Sigmoid colon (tissue), 7 donors: ENCODE results near the gene CRTAC1. TPM values are rescaled to one million over a fixed set of nuclear protein-coding genes. Genes with fewer than 3 reads are reported as not detected.

Experiments
- DNase-seq: peaks from one replicate; pipeline ENCODE4 v3.0.0-alpha.2; 2019
- H3K27ac ChIP-seq, 4 donors: fragments of 200-600 bp; sonication (generic); one replicate each; pipeline ENCODE4 v1.5.1; 2016 to 2019; ENCODE audit warnings: mild to moderate bottlenecking in 1 of 4
- H3K27me3 ChIP-seq, 3 donors: fragments of 200-600 bp; sonication (generic); one replicate each; pipeline ENCODE4 v1.5.1; 2019; ENCODE audit warnings: mild to moderate bottlenecking in 1 of 3
- H3K36me3 ChIP-seq, 4 donors: fragments of 200-600 bp; sonication (generic); one replicate each; pipeline ENCODE4 v1.5.1; 2016 to 2019
- H3K4me1 ChIP-seq, 4 donors: fragments of 200-600 bp; sonication (generic); one replicate each; pipeline ENCODE4 v1.5.1; 2017 to 2019
- H3K4me3 ChIP-seq, 4 donors: fragments of 200-600 bp; sonication (generic); one replicate each; pipeline ENCODE4 v1.5.1; 2017 to 2019; ENCODE audit warnings: mild to moderate bottlenecking in 2 of 4, moderate library complexity in 1 of 4
- H3K9me3 ChIP-seq, 4 donors: fragments of 200-600 bp in 3 of 4; sonication (generic) in 3 of 4; one replicate each; pipeline versions ENCODE4 v1.5.1 to v1.6.1; 2013 to 2019
- CTCF ChIP-seq, 4 experiments: fragments of 450-650 bp in 3 of 4; fragments of 200-600 bp in 1 of 4; IDR thresholded peaks; one replicate each; pipeline ENCODE4 v1.5.1; 2016 to 2019; ENCODE audit warnings: antibody characterized with exemption in 4 of 4, mild to moderate bottlenecking in 3 of 4, moderate library complexity in 2 of 4
- EP300 ChIP-seq, 4 donors: sonication (generic); formaldehyde crosslinking; IDR thresholded peaks; one replicate each; pipeline ENCODE4 v1.6.1; 2017; ENCODE audit warnings: antibody characterized with exemption in 4 of 4
- POLR2A ChIP-seq, 2 donors: fragments of 450-650 bp; IDR thresholded peaks; one replicate each; pipeline ENCODE4 v1.6.1; 2016; ENCODE audit warnings: antibody characterized with exemption in 2 of 2, mild to moderate bottlenecking in 2 of 2, moderate library complexity in 2 of 2
- POLR2AphosphoS5 ChIP-seq, 4 donors: sonication (generic); formaldehyde crosslinking; IDR thresholded peaks; one replicate each; pipeline ENCODE4 v1.6.1; 2017; ENCODE audit warnings: antibody characterized with exemption in 4 of 4
- WGBS, 2 donors: extraction: QIAGEN DNeasy Blood & Tissue Kit; methylation state at CpG; one replicate each; pipeline ENCODE4 v1.1.7; 2013; 5-methylcytosine and 5-hydroxymethylcytosine counted together
- intact Hi-C: fragments of 100-400 bp; cut with DNase I; formaldehyde crosslinking; loops from one replicate; pipeline ENCODE4 v1.15.1; 2023
- polyA plus RNA-seq, 3 donors: library from polyadenylated mRNA; stranded (reverse); fragments of 200-250 nt; gene quantifications; one replicate each; pipeline ENCODE4 v1.2.3, GENCODE V29; 2013
- total RNA-seq, 4 donors: library from RNA; depleted of rRNA; stranded (reverse); fragments of >200 nt; gene quantifications; one replicate each; pipeline ENCODE4 v1.1.0, GENCODE V29; 2016
- donor health status: healthy with polysubstance abuse.
- donor health status: Bipolar disorder and iron deficiency.
- donor health status: healthy.

CRTAC1 gene
- total and polyA plus RNA-seq, 7 donors = 1.2 to 6.4 (median 2.6) TPM; not detected in 1

- Histone ChIP-seq H3K36me3 (no peaks in the 10 kb centered on the region), H3K27ac (no peak overlapping the region), H3K9me3 (no peaks in the 10 kb centered on the region), H3K4me3 (no peak overlapping the region), H3K27me3 (peaks cover 0 to 26% (median 0%) of the 10 kb centered on the region in 3 donors), H3K4me1 (no peaks in the 10 kb centered on the region)
- TF ChIP-seq POLR2AphosphoS5 (IDR thresholded peaks at IDR 0.05) (no peak), CTCF (IDR thresholded peaks at IDR 0.05) (no peak), EP300 (IDR thresholded peaks at IDR 0.05) (no peak), POLR2A (IDR thresholded peaks at IDR 0.05) (no peak)
- intact Hi-C loops = no loop called here
- no peak for DNase-seq
- WGBS, 2 donors = 39 to 69% methylated on average over 2 of the region's 2 CpGs
Measured at GRCh38 chr10:98012644-98013043, 17.8 kb downstream of the CRTAC1 start.

- no peak for TF ChIP-seq CTCF (IDR thresholded peaks at IDR 0.05)
- no peak for TF ChIP-seq POLR2AphosphoS5 (IDR thresholded peaks at IDR 0.05)
- no peak for TF ChIP-seq POLR2A (IDR thresholded peaks at IDR 0.05)
- no peak for TF ChIP-seq EP300 (IDR thresholded peaks at IDR 0.05)
Measured at GRCh38 chr10:98010939-98011685, 19.3 kb downstream of the CRTAC1 start.

GRCh38 chr10:98006266-98006665, 24.2 kb downstream of the CRTAC1 start:
- 3 to 10% methylated on average over 12 of the region's 12 CpGs for WGBS, 2 donors
- Histone ChIP-seq H3K4me3 (no peak overlapping the region), H3K9me3 (no peaks in the 10 kb centered on the region), H3K27me3 (peaks cover 4 to 29% (median 7%) of the 10 kb centered on the region in 3 donors), H3K36me3 (no peaks in the 10 kb centered on the region), H3K27ac (no peak overlapping the region), H3K4me1 (no peaks in the 10 kb centered on the region)
- DNase-seq = no peak
- intact Hi-C loops = no loop called here
- no peak for TF ChIP-seq EP300 (IDR thresholded peaks at IDR 0.05)
- TF ChIP-seq CTCF (IDR thresholded peaks at IDR 0.05) = no peak
- TF ChIP-seq POLR2AphosphoS5 (IDR thresholded peaks at IDR 0.05) = no peak
- TF ChIP-seq POLR2A (IDR thresholded peaks at IDR 0.05) = no peak

More at GRCh38 chr10:98010939-98011685, 19.3 kb downstream of the CRTAC1 start:
- no peak for DNase-seq
- no peak overlapping the region for H3K27ac ChIP-seq
- H3K9me3 ChIP-seq = no peaks in the 10 kb centered on the region
- intact Hi-C loops = no loop called here
- no peaks in the 10 kb centered on the region for H3K36me3 ChIP-seq
- WGBS, 2 donors = 76 to 78% methylated on average over 9 of the region's 9 CpGs
- peaks cover under 1 to 41% (median 3%) of the 10 kb centered on the region in 3 donors for H3K27me3 ChIP-seq
- no peaks in the 10 kb centered on the region for H3K4me1 ChIP-seq
- no peak overlapping the region for H3K4me3 ChIP-seq

- WGBS, 2 donors = 83 to 87% methylated on average over 9 of the region's 9 CpGs
- no peaks in the 10 kb centered on the region for H3K4me1 ChIP-seq
- intact Hi-C loops = no loop called here
- no peaks in the 10 kb centered on the region for H3K36me3 ChIP-seq
- H3K27ac ChIP-seq = no peak overlapping the region
- H3K9me3 ChIP-seq = peaks cover 0 to 3% (median under 1%) of the 10 kb centered on the region in 4 donors
- H3K4me3 ChIP-seq = no peak overlapping the region
- no peak for TF ChIP-seq EP300 (IDR thresholded peaks at IDR 0.05)
- no peak for TF ChIP-seq POLR2A (IDR thresholded peaks at IDR 0.05)
- no peak for TF ChIP-seq CTCF (IDR thresholded peaks at IDR 0.05)
- TF ChIP-seq POLR2AphosphoS5 (IDR thresholded peaks at IDR 0.05) = no peak
- DNase-seq = no peak
- H3K27me3 ChIP-seq = peaks cover 4 to 16% (median 7%) of the 10 kb centered on the region in 3 donors
Measured at GRCh38 chr10:98001736-98002135, 28.7 kb downstream of the CRTAC1 start.
